Liver (tissue), 3 donors: Measurements from ENCODE around the gene BEST2.

ENCODE experiments used
- CTCF ChIP-seq: fragments of 150-350 bp; IDR thresholded peaks from 2 replicates; pipeline ENCODE4 v1.5.1; 2017; ENCODE audit warnings: improper control_type of control experiment, low read depth, low read length; ENCODE audit not compliant: missing input control
- FOXA1 ChIP-seq: IDR thresholded peaks from 2 replicates; pipeline ENCODE4 v1.6.1; 2016; ENCODE audit warnings: antibody characterized with exemption
- JUND ChIP-seq, 2 donors: IDR thresholded peaks; 2 replicates each; pipeline ENCODE4 v1.6.1; 2016; ENCODE audit warnings: antibody characterized with exemption in 2 of 2
- RAD21 ChIP-seq, 2 donors: IDR thresholded peaks; 2 replicates each; pipeline ENCODE4 v1.6.1; 2016; ENCODE audit warnings: antibody characterized with exemption in 2 of 2, mild to moderate bottlenecking in 2 of 2
- REST ChIP-seq: IDR thresholded peaks from 2 replicates; pipeline ENCODE4 v1.6.1; 2016; ENCODE audit warnings: antibody characterized with exemption, mild to moderate bottlenecking
- TAF1 ChIP-seq: conservative IDR thresholded peaks from 2 replicates; pipeline ENCODE4 v1.6.1; 2016; ENCODE audit warnings: antibody characterized with exemption, mild to moderate bottlenecking
- YY1 ChIP-seq: IDR thresholded peaks from 2 replicates; pipeline ENCODE4 v1.6.1; 2016; ENCODE audit warnings: antibody characterized with exemption, mild to moderate bottlenecking
- TF ChIP-seq, protein P1 (sequence below): IDR thresholded peaks from 2 replicates; pipeline ENCODE4 v1.6.1; 2016; ENCODE audit warnings: antibody characterized with exemption
- TF ChIP-seq, protein P2 (sequence below): IDR thresholded peaks from 2 replicates; pipeline ENCODE4 v1.6.1; 2016; ENCODE audit warnings: antibody characterized with exemption
- donor health status: healthy.
- donor health status: healthy.

DNA sequence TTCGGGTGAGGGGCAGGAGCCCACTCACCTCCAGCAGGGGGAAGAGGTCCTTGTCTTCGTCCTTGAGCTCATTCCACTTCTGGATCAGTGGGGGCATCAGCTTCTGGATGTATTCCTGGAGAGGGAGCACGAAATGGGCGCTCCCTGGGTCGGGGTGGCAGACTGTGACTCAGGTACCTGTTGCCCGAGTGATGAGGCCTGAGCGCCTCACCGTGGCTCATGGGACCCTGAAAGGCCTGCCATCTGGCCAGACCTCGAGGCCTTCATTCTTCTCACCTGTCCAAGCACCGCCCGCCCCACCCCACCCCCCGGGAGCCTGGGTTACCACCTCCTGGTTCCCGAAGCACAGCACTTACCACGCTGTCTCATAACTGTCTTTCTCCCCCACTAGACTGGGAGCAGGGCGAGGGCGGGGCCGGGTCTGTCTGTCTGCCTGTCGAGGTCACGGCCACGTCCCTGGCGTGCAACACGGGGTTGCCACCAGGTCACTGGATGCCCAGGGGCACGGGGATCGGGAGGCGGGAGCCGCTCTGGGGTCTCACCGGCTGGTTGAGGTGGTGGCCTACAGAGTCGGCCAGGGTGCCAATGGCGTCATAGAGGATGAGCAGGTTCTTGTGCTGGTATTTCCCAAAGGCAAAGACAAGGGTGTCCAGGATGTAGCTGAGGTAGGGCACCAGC is 45.8 kb upstream of the BEST2 start:
- no peak for TF ChIP-seq REST
- no peak for TF ChIP-seq CTCF
- no peak for TF ChIP-seq JUND (IDR thresholded peaks at IDR 0.05)
- no peak for TF ChIP-seq YY1
- no peak for TF ChIP-seq RAD21 (IDR thresholded peaks at IDR 0.05)
- no peak for TF ChIP-seq FOXA1
- TF ChIP-seq, protein P1, sequence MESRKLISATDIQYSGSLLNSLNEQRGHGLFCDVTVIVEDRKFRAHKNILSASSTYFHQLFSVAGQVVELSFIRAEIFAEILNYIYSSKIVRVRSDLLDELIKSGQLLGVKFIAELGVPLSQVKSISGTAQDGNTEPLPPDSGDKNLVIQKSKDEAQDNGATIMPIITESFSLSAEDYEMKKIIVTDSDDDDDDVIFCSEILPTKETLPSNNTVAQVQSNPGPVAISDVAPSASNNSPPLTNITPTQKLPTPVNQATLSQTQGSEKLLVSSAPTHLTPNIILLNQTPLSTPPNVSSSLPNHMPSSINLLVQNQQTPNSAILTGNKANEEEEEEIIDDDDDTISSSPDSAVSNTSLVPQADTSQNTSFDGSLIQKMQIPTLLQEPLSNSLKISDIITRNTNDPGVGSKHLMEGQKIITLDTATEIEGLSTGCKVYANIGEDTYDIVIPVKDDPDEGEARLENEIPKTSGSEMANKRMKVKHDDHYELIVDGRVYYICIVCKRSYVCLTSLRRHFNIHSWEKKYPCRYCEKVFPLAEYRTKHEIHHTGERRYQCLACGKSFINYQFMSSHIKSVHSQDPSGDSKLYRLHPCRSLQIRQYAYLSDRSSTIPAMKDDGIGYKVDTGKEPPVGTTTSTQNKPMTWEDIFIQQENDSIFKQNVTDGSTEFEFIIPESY: no peak
- TF ChIP-seq TAF1: no peak
- TF ChIP-seq, protein P2, sequence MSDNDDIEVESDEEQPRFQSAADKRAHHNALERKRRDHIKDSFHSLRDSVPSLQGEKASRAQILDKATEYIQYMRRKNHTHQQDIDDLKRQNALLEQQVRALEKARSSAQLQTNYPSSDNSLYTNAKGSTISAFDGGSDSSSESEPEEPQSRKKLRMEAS: no peak
